CD14-positive monocyte (primary cell): ENCODE results near the gene ARHGAP15. TPM values are rescaled to one million over a fixed set of nuclear protein-coding genes. Genes with fewer than 3 reads are reported as not detected.

Experiments used
- DNase-seq, 3 donors: peaks; one replicate each; pipeline ENCODE4 v3.0.0-alpha.2; 2011 to 2022
- H2AFZ ChIP-seq: 2 replicates; pipeline ENCODE4 v1.6.0; 2012; ENCODE audit warnings: mild to moderate bottlenecking, low read depth, low read length, inconsistent platforms; ENCODE audit not compliant: insufficient read depth, poor library complexity, severe bottlenecking
- H3K27ac ChIP-seq, 2 donors: 1 replicate in 1 of 2; 2 replicates in 1 of 2; pipeline ENCODE4 v1.5.1; 2012 to 2013; ENCODE audit warnings: low read length in 2 of 2, control low read depth in 1 of 2, inconsistent platforms in 1 of 2, low read depth in 1 of 2, mild to moderate bottlenecking in 1 of 2
- H3K27me3 ChIP-seq, 2 donors: one replicate each; pipeline versions ENCODE4 v1.6.0 to v1.6.1; 2011 to 2013; ENCODE audit warnings: low read length in 2 of 2; ENCODE audit not compliant: control insufficient read depth in 2 of 2, insufficient read depth in 2 of 2
- H3K36me3 ChIP-seq, 2 donors: replicated peaks in 1 of 2; 1 replicate in 1 of 2; 2 replicates in 1 of 2; pipeline versions ENCODE4 v1.5.1 to v1.6.1; 2012 to 2013; ENCODE audit warnings: low read length in 2 of 2, control low read depth in 1 of 2, inconsistent platforms in 1 of 2, mild to moderate bottlenecking in 1 of 2; ENCODE audit not compliant: insufficient read depth in 2 of 2, control insufficient read depth in 1 of 2
- H3K4me1 ChIP-seq, 2 donors: 1 replicate in 1 of 2; 2 replicates in 1 of 2; pipeline versions ENCODE4 v1.5.1 to v1.6.1; 2012 to 2013; ENCODE audit warnings: low read length in 2 of 2, control low read depth in 1 of 2, inconsistent platforms in 1 of 2, mild to moderate bottlenecking in 1 of 2, moderate library complexity in 1 of 2; ENCODE audit not compliant: insufficient read depth in 2 of 2, control insufficient read depth in 1 of 2
- H3K4me2 ChIP-seq: replicated peaks from 2 replicates; pipeline ENCODE3; 2012; ENCODE audit warnings: low read length, moderate library complexity, mild to moderate bottlenecking; ENCODE audit not compliant: poor library complexity, severe bottlenecking; ENCODE audit errors: extremely low read depth
- H3K4me3 ChIP-seq, 3 experiments: fragments of 200-600 bp in 1 of 3; sonication (generic) in 1 of 3; replicated peaks in 1 of 3; 1 replicate in 2 of 3; 2 replicates in 1 of 3; pipeline ENCODE4 v1.5.1; 2011 to 2013; ENCODE audit warnings: low read length in 3 of 3, mild to moderate bottlenecking in 3 of 3, control low read depth in 2 of 3, low read depth in 2 of 3, inconsistent platforms in 1 of 3, moderate library complexity in 1 of 3
- H3K79me2 ChIP-seq: 2 replicates; pipeline ENCODE4 v1.6.0; 2012; ENCODE audit warnings: mild to moderate bottlenecking, control low read depth, inconsistent platforms, low read length, moderate library complexity; ENCODE audit not compliant: insufficient read depth
- H3K9ac ChIP-seq: 2 replicates; pipeline ENCODE4 v1.6.0; 2017; ENCODE audit warnings: low read length, mild to moderate bottlenecking; ENCODE audit not compliant: insufficient read depth, poor library complexity, severe bottlenecking
- H3K9me3 ChIP-seq, 2 donors: replicated peaks in 1 of 2; 1 replicate in 1 of 2; 2 replicates in 1 of 2; pipeline versions ENCODE4 v1.5.1 to v1.6.1; 2012 to 2013; ENCODE audit warnings: low read length in 2 of 2, control low read depth in 1 of 2; ENCODE audit not compliant: control insufficient read depth in 1 of 2, insufficient read depth in 1 of 2
- H4K20me1 ChIP-seq: 2 replicates; pipeline ENCODE4 v1.6.0; 2012; ENCODE audit warnings: mild to moderate bottlenecking, low read length, control low read depth, moderate library complexity; ENCODE audit not compliant: insufficient read depth
- H3K27ac Mint-ChIP-seq, 7 donors: one replicate each; pipeline ENCODE4 v1.8.0; 2020; ENCODE audit warnings: mild to moderate bottlenecking in 7 of 7, mixed read lengths in 7 of 7, moderate library complexity in 6 of 7, inconsistent platforms in 2 of 7
- H3K27me3 Mint-ChIP-seq, 3 donors: one replicate each; pipeline ENCODE4 v1.8.0; 2021 to 2022; ENCODE audit warnings: low read depth in 3 of 3, mild to moderate bottlenecking in 3 of 3, mixed read lengths in 3 of 3, moderate library complexity in 3 of 3, inconsistent platforms in 1 of 3
- H3K36me3 Mint-ChIP-seq, 2 donors: one replicate each; pipeline ENCODE4 v1.8.0; 2020; ENCODE audit warnings: mixed read lengths in 2 of 2, inconsistent platforms in 1 of 2, mild to moderate bottlenecking in 1 of 2
- H3K4me1 Mint-ChIP-seq: one replicate; pipeline ENCODE4 v1.8.0; 2020; ENCODE audit warnings: mild to moderate bottlenecking, mixed read lengths
- H3K4me3 Mint-ChIP-seq, 2 donors: one replicate each; pipeline ENCODE4 v1.8.0; 2020; ENCODE audit warnings: mild to moderate bottlenecking in 2 of 2, mixed read lengths in 2 of 2, moderate library complexity in 1 of 2
- H3K9me3 Mint-ChIP-seq, 7 donors: one replicate each; pipeline ENCODE4 v1.8.0; 2020 to 2022; ENCODE audit warnings: mixed read lengths in 7 of 7, mild to moderate bottlenecking in 6 of 7, moderate library complexity in 6 of 7, inconsistent platforms in 2 of 7
- CTCF ChIP-seq: fragments of 200-600 bp; IDR thresholded peaks from one replicate; pipeline ENCODE4 v1.8.0; 2022; ENCODE audit warnings: antibody characterized with exemption, mild to moderate bottlenecking
- WGBS: methylation state at CpG from one replicate; pipeline ENCODE4 v1.1.5; 2013; ENCODE audit warnings: missing lambda C conversion rate; ENCODE audit not compliant: insufficient coverage; 5-methylcytosine and 5-hydroxymethylcytosine counted together
- intact Hi-C, 2 donors: fragments of 100-400 bp; cut with micrococcal nuclease; formaldehyde crosslinking; loops; one replicate each; pipeline versions ENCODE4 v1.15.0 to v1.15.1; 2023
- polyA plus RNA-seq, 3 donors: library from polyadenylated mRNA; depleted of rRNA in 1 of 3; unstranded in 2 of 3; stranded (reverse) in 1 of 3; fragments of 300-500 nt in 2 of 3; fragments of >200 nt in 1 of 3; fragmentation: Illumina TruSeq in 2 of 3; gene quantifications; 1 replicate in 2 of 3; 2 replicates in 1 of 3; pipeline ENCODE4 v1.2.3, GENCODE V29; 2012 to 2021

The ARHGAP15 gene
- polyA plus RNA-seq, 3 donors = 35.4 to 50.9 (median 50.7) TPM

- Histone ChIP-seq H3K36me3 (peaks cover 26 to 69% of the 10 kb centered on the region in 2 donors), H2AFZ (no peak overlapping the region), H3K4me1 (no peaks in the 10 kb centered on the region), H3K27me3 (no peaks in the 10 kb centered on the region), H4K20me1 (no peaks in the 10 kb centered on the region), H3K9me3 (peaks cover 0 to 4% of the 10 kb centered on the region in 2 donors), H3K9ac (no peak overlapping the region), H3K27ac (no peak overlapping the region), H3K4me3 (no peak overlapping the region), H3K4me2 (no peak overlapping the region), H3K79me2 (no peaks in the 10 kb centered on the region)
- peaks cover 0 to 13% (median 6%) of the 10 kb centered on the region in 7 donors for H3K9me3 Mint-ChIP-seq
- H3K4me1 Mint-ChIP-seq = no peaks in the 10 kb centered on the region
- no peak for DNase-seq
- no peak for TF ChIP-seq CTCF
- intact Hi-C loops = no loop called here
- H3K27ac Mint-ChIP-seq = no peak overlapping the region
- peaks cover 60 to 73% of the 10 kb centered on the region in 2 donors for H3K36me3 Mint-ChIP-seq
- no peak overlapping the region for H3K4me3 Mint-ChIP-seq
- H3K27me3 Mint-ChIP-seq = no peaks in the 10 kb centered on the region
Measured at GRCh38 chr2:143629340-143629739, 500.1 kb downstream of the ARHGAP15 start.

- Mint-ChIP-seq H3K9me3 (peaks cover 5 to 19% (median 15%) of the 10 kb centered on the region in 7 donors), H3K27ac (no peak overlapping the region), H3K27me3 (no peaks in the 10 kb centered on the region), H3K4me1 (no peaks in the 10 kb centered on the region), H3K4me3 (no peak overlapping the region), H3K36me3 (peaks cover 49 to 66% of the 10 kb centered on the region in 2 donors)
- no peak for DNase-seq
- no CpG with 5 or more reads among the region's 3 CpGs for WGBS
- H3K4me2 ChIP-seq = no peak overlapping the region
- TF ChIP-seq CTCF = no peak
- no peaks in the 10 kb centered on the region for H3K4me1 ChIP-seq
- H3K27me3 ChIP-seq = no peaks in the 10 kb centered on the region
- H3K36me3 ChIP-seq = peaks cover 7 to 62% of the 10 kb centered on the region in 2 donors
- no peak overlapping the region for H3K9ac ChIP-seq
- no peak overlapping the region for H3K4me3 ChIP-seq
- H4K20me1 ChIP-seq = no peaks in the 10 kb centered on the region
- H3K9me3 ChIP-seq = peaks cover 6 to 11% of the 10 kb centered on the region in 2 donors
- H3K27ac ChIP-seq = no peak overlapping the region
- H2AFZ ChIP-seq = no peak overlapping the region
- intact Hi-C loops = no loop called here
- H3K79me2 ChIP-seq = no peaks in the 10 kb centered on the region
Measured at GRCh38 chr2:143632751-143633374, 503.6 kb downstream of the ARHGAP15 start.
